ENCODE data around the gene SHF.

The SHF gene

GRCh38 chr15:45150481-45150880 is 37.3 kb downstream of the SHF start:
- no peaks in the 10 kb centered on the region for H3K9me3 ChIP-seq (ENCODE audit: insufficient read depth, low read depth, low read length)
- H3K36me3 ChIP-seq (ENCODE audit: insufficient read depth, low read depth, low read length): no peaks in the 10 kb centered on the region
- no peak overlapping the region for H3K9ac ChIP-seq (ENCODE audit: low read depth, low read length)
- H3K27me3 ChIP-seq (ENCODE audit: insufficient read depth, low read length): peaks cover 11% of the 10 kb centered on the region
- H3K4me3 ChIP-seq (ENCODE audit: low read length): no peak overlapping the region
- no peaks in the 10 kb centered on the region for H3K4me1 ChIP-seq (ENCODE audit: insufficient read depth, low read length)
- no peak overlapping the region for H3K27ac ChIP-seq (ENCODE audit: low read length)

- Histone ChIP-seq H3K9ac (ENCODE audit: low read depth, low read length) (no peak overlapping the region), H3K4me3 (ENCODE audit: low read length) (no peak overlapping the region), H3K9me3 (ENCODE audit: insufficient read depth, low read depth, low read length) (no peaks in the 10 kb centered on the region), H3K27me3 (ENCODE audit: insufficient read depth, low read length) (peaks cover 17% of the 10 kb centered on the region), H3K27ac (ENCODE audit: low read length) (no peak overlapping the region), H3K36me3 (ENCODE audit: insufficient read depth, low read depth, low read length) (no peaks in the 10 kb centered on the region), H3K4me1 (ENCODE audit: insufficient read depth, low read length) (no peaks in the 10 kb centered on the region)
Measured at GRCh38 chr15:45149060-45149459, 38.7 kb downstream of the SHF start.

- no peaks in the 10 kb centered on the region for H3K4me1 ChIP-seq (ENCODE audit: insufficient read depth, low read length)
- no peak overlapping the region for H3K27ac ChIP-seq (ENCODE audit: low read length)
- H3K27me3 ChIP-seq (ENCODE audit: insufficient read depth, low read length): peaks cover 18% of the 10 kb centered on the region
- no peak overlapping the region for H3K9ac ChIP-seq (ENCODE audit: low read depth, low read length)
- no peaks in the 10 kb centered on the region for H3K36me3 ChIP-seq (ENCODE audit: insufficient read depth, low read depth, low read length)
- no peaks in the 10 kb centered on the region for H3K9me3 ChIP-seq (ENCODE audit: insufficient read depth, low read depth, low read length)
- no peak overlapping the region for H3K4me3 ChIP-seq (ENCODE audit: low read length)
Measured at GRCh38 chr15:45148076-45149059, 39.4 kb downstream of the SHF start.

GRCh38 chr15:45147606-45148005 is 40.2 kb downstream of the SHF start:
- H3K36me3 ChIP-seq (ENCODE audit: insufficient read depth, low read depth, low read length): no peaks in the 10 kb centered on the region
- H3K27me3 ChIP-seq (ENCODE audit: insufficient read depth, low read length): peaks cover 18% of the 10 kb centered on the region
- H3K27ac ChIP-seq (ENCODE audit: low read length): no peak overlapping the region
- no peaks in the 10 kb centered on the region for H3K9me3 ChIP-seq (ENCODE audit: insufficient read depth, low read depth, low read length)
- no peak overlapping the region for H3K9ac ChIP-seq (ENCODE audit: low read depth, low read length)
- H3K4me1 ChIP-seq (ENCODE audit: insufficient read depth, low read length): no peaks in the 10 kb centered on the region
- no peak overlapping the region for H3K4me3 ChIP-seq (ENCODE audit: low read length)

GRCh38 chr15:45146405-45146804 is 41.4 kb downstream of the SHF start:
- Histone ChIP-seq H3K27ac (ENCODE audit: low read length) (no peak overlapping the region), H3K9ac (ENCODE audit: low read depth, low read length) (no peak overlapping the region), H3K4me1 (ENCODE audit: insufficient read depth, low read length) (no peaks in the 10 kb centered on the region), H3K27me3 (ENCODE audit: insufficient read depth, low read length) (peaks cover 18% of the 10 kb centered on the region), H3K36me3 (ENCODE audit: insufficient read depth, low read depth, low read length) (no peaks in the 10 kb centered on the region), H3K4me3 (ENCODE audit: low read length) (no peak overlapping the region), H3K9me3 (ENCODE audit: insufficient read depth, low read depth, low read length) (no peaks in the 10 kb centered on the region)

- Histone ChIP-seq H3K4me3 (ENCODE audit: low read length) (no peak overlapping the region), H3K27me3 (ENCODE audit: insufficient read depth, low read length) (peaks cover 12% of the 10 kb centered on the region; the same call in 1 of the 2 replicates), H3K9me3 (ENCODE audit: insufficient read depth, low read depth, low read length) (no peaks in the 10 kb centered on the region), H3K4me1 (ENCODE audit: insufficient read depth, low read length) (no peaks in the 10 kb centered on the region), H3K36me3 (ENCODE audit: insufficient read depth, low read depth, low read length) (no peaks in the 10 kb centered on the region), H3K27ac (ENCODE audit: low read length) (no peak overlapping the region), H3K9ac (ENCODE audit: low read depth, low read length) (no peak overlapping the region)
Measured at GRCh38 chr15:45144775-45145174, 43.0 kb downstream of the SHF start.

- H3K27ac ChIP-seq (ENCODE audit: low read length): no peak overlapping the region
- no peak overlapping the region for H3K4me3 ChIP-seq (ENCODE audit: low read length)
- H3K36me3 ChIP-seq (ENCODE audit: insufficient read depth, low read depth, low read length): no peaks in the 10 kb centered on the region
- no peaks in the 10 kb centered on the region for H3K9me3 ChIP-seq (ENCODE audit: insufficient read depth, low read depth, low read length)
- H3K9ac ChIP-seq (ENCODE audit: low read depth, low read length): no peak overlapping the region
- no peaks in the 10 kb centered on the region for H3K4me1 ChIP-seq (ENCODE audit: insufficient read depth, low read length)
- H3K27me3 ChIP-seq (ENCODE audit: insufficient read depth, low read length): peaks cover 12% of the 10 kb centered on the region; the same call in 1 of the 2 replicates
Measured at GRCh38 chr15:45143946-45144345, 43.8 kb downstream of the SHF start.

- Histone ChIP-seq H3K4me1 (ENCODE audit: insufficient read depth, low read length) (no peaks in the 10 kb centered on the region), H3K9ac (ENCODE audit: low read depth, low read length) (no peak overlapping the region), H3K9me3 (ENCODE audit: insufficient read depth, low read depth, low read length) (no peaks in the 10 kb centered on the region), H3K36me3 (ENCODE audit: insufficient read depth, low read depth, low read length) (no peaks in the 10 kb centered on the region), H3K27ac (ENCODE audit: low read length) (no peak overlapping the region), H3K4me3 (ENCODE audit: low read length) (no peak overlapping the region), H3K27me3 (ENCODE audit: insufficient read depth, low read length) (peaks cover 16% of the 10 kb centered on the region; the same call in 1 of the 2 replicates)
Measured at GRCh38 chr15:45143056-45143455, 44.7 kb downstream of the SHF start.

GRCh38 chr15:45141386-45141785 is 46.4 kb downstream of the SHF start:
- H3K4me1 ChIP-seq (ENCODE audit: insufficient read depth, low read length): no peaks in the 10 kb centered on the region
- H3K27ac ChIP-seq (ENCODE audit: low read length): no peak overlapping the region
- no peaks in the 10 kb centered on the region for H3K9me3 ChIP-seq (ENCODE audit: insufficient read depth, low read depth, low read length)
- peaks cover 28% of the 10 kb centered on the region for H3K27me3 ChIP-seq (ENCODE audit: insufficient read depth, low read length)
- no peak overlapping the region for H3K9ac ChIP-seq (ENCODE audit: low read depth, low read length)
- no peaks in the 10 kb centered on the region for H3K36me3 ChIP-seq (ENCODE audit: insufficient read depth, low read depth, low read length)
- H3K4me3 ChIP-seq (ENCODE audit: low read length): no peak overlapping the region

GRCh38 chr15:45140557-45141250 is 47.1 kb downstream of the SHF start:
- Histone ChIP-seq H3K4me3 (ENCODE audit: low read length) (no peak overlapping the region), H3K36me3 (ENCODE audit: insufficient read depth, low read depth, low read length) (no peaks in the 10 kb centered on the region), H3K27me3 (ENCODE audit: insufficient read depth, low read length) (peaks cover 30% of the 10 kb centered on the region), H3K4me1 (ENCODE audit: insufficient read depth, low read length) (no peaks in the 10 kb centered on the region), H3K27ac (ENCODE audit: low read length) (no peak overlapping the region), H3K9ac (ENCODE audit: low read depth, low read length) (no peak overlapping the region), H3K9me3 (ENCODE audit: insufficient read depth, low read depth, low read length) (no peaks in the 10 kb centered on the region)

GRCh38 chr15:45139770-45140169 is 48.0 kb downstream of the SHF start:
- Histone ChIP-seq H3K4me1 (ENCODE audit: insufficient read depth, low read length) (no peaks in the 10 kb centered on the region), H3K27me3 (ENCODE audit: insufficient read depth, low read length) (peaks cover 39% of the 10 kb centered on the region), H3K9ac (ENCODE audit: low read depth, low read length) (no peak overlapping the region), H3K27ac (ENCODE audit: low read length) (no peak overlapping the region), H3K4me3 (ENCODE audit: low read length) (no peak overlapping the region), H3K36me3 (ENCODE audit: insufficient read depth, low read depth, low read length) (no peaks in the 10 kb centered on the region), H3K9me3 (ENCODE audit: insufficient read depth, low read depth, low read length) (no peaks in the 10 kb centered on the region)

Measured in iPS-20b (cell line).